DND-41 (cell line): ENCODE data around the gene MICB.

Source experiments
- ATAC-seq: fragments of 200-7000 bp; cut with Tn5 transposase; 3 replicates; pipeline ENCODE4 v1.9.1; 2021; ENCODE audit warnings: low read depth; ENCODE audit not compliant: insufficient read depth
- DNase-seq: peaks from one replicate; pipeline ENCODE4 v3.0.0-alpha.2; 2020
- H2AFZ ChIP-seq: 2 replicates; pipeline ENCODE4 v1.6.0; 2012; ENCODE audit warnings: low read depth, low read length
- H3K27ac ChIP-seq: 2 replicates; pipeline ENCODE4 v1.5.1; 2012; ENCODE audit warnings: low read length, inconsistent platforms
- H3K27me3 ChIP-seq: fragments of 200-600 bp; sonication (generic); 2 replicates; pipeline ENCODE4 v1.6.0; 2012; ENCODE audit warnings: low read length, mild to moderate bottlenecking, inconsistent platforms; ENCODE audit not compliant: insufficient read depth, poor library complexity
- H3K36me3 ChIP-seq: 2 replicates; pipeline ENCODE4 v1.5.1; 2012; ENCODE audit warnings: low read length, inconsistent platforms; ENCODE audit not compliant: insufficient read depth
- H3K4me1 ChIP-seq: 2 replicates; pipeline ENCODE4 v1.5.1; 2012; ENCODE audit warnings: mild to moderate bottlenecking, low read length; ENCODE audit not compliant: insufficient read depth
- H3K4me2 ChIP-seq: 2 replicates; pipeline ENCODE4 v1.6.0; 2012; ENCODE audit warnings: mild to moderate bottlenecking, moderate library complexity, low read length, inconsistent platforms; ENCODE audit not compliant: insufficient read depth
- H3K4me3 ChIP-seq, 2 experiments: fragments of 200-600 bp in 1 of 2; shearing (Covaris generic) in 1 of 2; 2 replicates each; pipeline ENCODE4 v1.5.1; 2012 to 2016; ENCODE audit warnings: inconsistent platforms in 2 of 2, low read length in 2 of 2, mild to moderate bottlenecking in 2 of 2, low read depth in 1 of 2, moderate library complexity in 1 of 2
- H3K79me2 ChIP-seq: 2 replicates; pipeline ENCODE4 v1.6.0; 2012; ENCODE audit warnings: low read length, inconsistent platforms; ENCODE audit not compliant: insufficient read depth
- H3K9ac ChIP-seq: 2 replicates; pipeline ENCODE4 v1.6.0; 2012; ENCODE audit warnings: low read depth, mild to moderate bottlenecking, inconsistent platforms, low read length, moderate library complexity
- H3K9me3 ChIP-seq: 2 replicates; pipeline ENCODE4 v1.5.1; 2012; ENCODE audit warnings: low read length, moderate library complexity, mild to moderate bottlenecking, inconsistent platforms; ENCODE audit not compliant: insufficient read depth, severe bottlenecking
- H4K20me1 ChIP-seq: 2 replicates; pipeline ENCODE4 v1.6.0; 2012; ENCODE audit warnings: low read length; ENCODE audit not compliant: insufficient read depth
- EZH2 ChIP-seq: IDR thresholded peaks from 3 replicates; pipeline ENCODE4 v1.6.1; 2012; ENCODE audit warnings: borderline replicate concordance, low read depth, mild to moderate bottlenecking, moderate library complexity, low read length, inconsistent platforms; ENCODE audit not compliant: severe bottlenecking
- TF ChIP-seq, protein P1 (sequence below): IDR thresholded peaks from 2 replicates; pipeline ENCODE4 v1.5.1; 2012; ENCODE audit warnings: borderline replicate concordance, low read length, moderate library complexity, mild to moderate bottlenecking; ENCODE audit not compliant: poor library complexity, severe bottlenecking; ENCODE audit errors: extremely low read depth

MICB gene

DNA sequence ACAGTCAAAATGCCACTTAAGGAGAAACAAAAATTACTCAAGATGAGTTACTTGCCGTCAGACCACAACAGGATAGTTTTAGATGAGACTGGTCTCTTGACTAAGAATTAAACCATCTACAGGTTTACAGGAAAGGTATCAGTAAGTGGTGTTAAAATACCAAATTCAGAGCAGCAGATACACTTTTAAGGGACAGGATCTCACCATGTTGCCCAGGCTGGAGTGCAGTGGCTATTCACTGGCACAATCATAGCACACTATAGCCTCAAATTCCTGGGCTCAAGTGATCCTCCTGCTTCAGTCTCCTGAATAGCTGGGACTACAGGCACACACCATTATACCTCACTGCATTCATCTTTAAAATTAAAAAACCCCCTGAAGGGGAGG is 35.5 kb downstream of the MICB start:
- TF ChIP-seq, protein P1, sequence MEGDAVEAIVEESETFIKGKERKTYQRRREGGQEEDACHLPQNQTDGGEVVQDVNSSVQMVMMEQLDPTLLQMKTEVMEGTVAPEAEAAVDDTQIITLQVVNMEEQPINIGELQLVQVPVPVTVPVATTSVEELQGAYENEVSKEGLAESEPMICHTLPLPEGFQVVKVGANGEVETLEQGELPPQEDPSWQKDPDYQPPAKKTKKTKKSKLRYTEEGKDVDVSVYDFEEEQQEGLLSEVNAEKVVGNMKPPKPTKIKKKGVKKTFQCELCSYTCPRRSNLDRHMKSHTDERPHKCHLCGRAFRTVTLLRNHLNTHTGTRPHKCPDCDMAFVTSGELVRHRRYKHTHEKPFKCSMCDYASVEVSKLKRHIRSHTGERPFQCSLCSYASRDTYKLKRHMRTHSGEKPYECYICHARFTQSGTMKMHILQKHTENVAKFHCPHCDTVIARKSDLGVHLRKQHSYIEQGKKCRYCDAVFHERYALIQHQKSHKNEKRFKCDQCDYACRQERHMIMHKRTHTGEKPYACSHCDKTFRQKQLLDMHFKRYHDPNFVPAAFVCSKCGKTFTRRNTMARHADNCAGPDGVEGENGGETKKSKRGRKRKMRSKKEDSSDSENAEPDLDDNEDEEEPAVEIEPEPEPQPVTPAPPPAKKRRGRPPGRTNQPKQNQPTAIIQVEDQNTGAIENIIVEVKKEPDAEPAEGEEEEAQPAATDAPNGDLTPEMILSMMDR = no peak
- Histone ChIP-seq H3K4me1 (peaks cover 18% of the 10 kb centered on the region), H3K79me2 (peaks cover 51% of the 10 kb centered on the region), H2AFZ (no peak overlapping the region), H3K9ac (no peak overlapping the region), H3K27ac (no peak overlapping the region), H3K4me3 (no peak overlapping the region), H3K27me3 (no peaks in the 10 kb centered on the region), H3K4me2 (no peak overlapping the region), H4K20me1 (peaks cover 86% of the 10 kb centered on the region), H3K9me3 (no peaks in the 10 kb centered on the region), H3K36me3 (peaks cover 90% of the 10 kb centered on the region)
- DNase-seq (no peak), ATAC-seq (no peak)

DNA sequence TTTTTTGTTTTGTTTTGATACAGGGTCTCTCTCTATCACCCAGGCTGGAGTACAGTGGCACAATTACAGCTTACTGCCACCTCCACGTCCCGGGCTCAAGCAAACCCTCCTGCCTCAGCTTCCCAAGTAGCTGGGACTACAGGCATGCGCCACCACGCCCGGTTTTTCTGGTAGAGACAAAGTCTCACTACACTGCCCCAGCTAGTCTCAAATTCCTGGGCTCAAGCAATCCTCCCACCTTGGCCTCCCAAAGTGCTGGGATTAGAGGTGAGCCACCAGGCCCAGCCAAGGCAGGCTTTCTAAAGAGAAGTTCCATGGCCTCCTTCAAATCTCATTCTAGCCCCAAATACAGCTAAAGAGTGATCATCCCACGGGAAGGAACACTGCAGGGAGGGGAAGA is 36.1 kb downstream of the MICB start:
- H3K79me2 ChIP-seq = peaks cover 57% of the 10 kb centered on the region
- H3K4me2 ChIP-seq = no peak overlapping the region
- ATAC-seq (no peak), DNase-seq (no peak)
- peaks cover 90% of the 10 kb centered on the region for H4K20me1 ChIP-seq
- peaks cover 24% of the 10 kb centered on the region for H3K4me1 ChIP-seq
- no peaks in the 10 kb centered on the region for H3K27me3 ChIP-seq
- peaks cover 95% of the 10 kb centered on the region for H3K36me3 ChIP-seq
- H3K9ac ChIP-seq = no peak overlapping the region
- no peak for TF ChIP-seq EZH2
- TF ChIP-seq, protein P1 = no peak
- H3K4me3 ChIP-seq = no peak overlapping the region
- no peak overlapping the region for H3K27ac ChIP-seq
- no peaks in the 10 kb centered on the region for H3K9me3 ChIP-seq
- H2AFZ ChIP-seq = no peak overlapping the region

DNA sequence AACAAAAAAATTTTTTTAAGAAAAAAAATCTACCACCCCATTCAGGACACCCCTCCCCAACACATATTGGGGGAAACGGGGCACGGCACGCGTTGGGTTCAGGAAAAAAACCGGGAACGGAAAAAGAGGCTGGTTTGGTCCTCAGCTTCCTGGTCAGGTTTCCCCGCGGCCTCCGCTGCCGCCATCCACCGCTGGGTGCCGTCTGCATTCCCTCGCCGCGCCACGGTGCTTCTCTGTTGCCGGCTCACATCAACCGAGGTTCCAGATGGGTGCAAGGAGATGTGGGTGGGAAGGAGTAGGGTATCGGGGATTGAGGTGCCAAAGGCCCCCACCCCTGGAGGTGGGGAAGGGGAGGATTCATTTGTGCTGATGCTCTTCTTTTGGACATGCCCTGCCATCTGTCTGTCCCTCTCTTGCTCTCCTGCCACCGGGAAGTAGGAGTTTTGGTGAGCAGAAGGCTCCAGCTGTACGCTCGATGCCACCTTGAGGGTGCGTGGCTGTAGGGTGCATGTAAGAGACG is 36.6 kb downstream of the MICB start:
- Histone ChIP-seq H4K20me1 (peaks cover 93% of the 10 kb centered on the region), H3K27me3 (no peaks in the 10 kb centered on the region), H3K9me3 (no peaks in the 10 kb centered on the region), H3K4me2 (peak overlapping the region; percentile 19; the same call in 1 of the 2 replicates), H3K79me2 (peaks cover 63% of the 10 kb centered on the region), H3K4me1 (peaks cover 29% of the 10 kb centered on the region), H3K27ac (no peak overlapping the region), H3K9ac (no peak overlapping the region), H2AFZ (no peak overlapping the region), H3K4me3 (no peak overlapping the region), H3K36me3 (peaks cover 99% of the 10 kb centered on the region)
- TF ChIP-seq, protein P1 = no peak
- TF ChIP-seq EZH2 = no peak
- DNase-seq = no peak
- ATAC-seq = no peak
